GM19023 (cell line): Measurements from ENCODE around the gene SIVA1.

Experiments
- ATAC-seq: cut with Tn5 transposase; IDR thresholded peaks from one replicate; pipeline ENCODE4 v1.9.1; 2021; ENCODE audit warnings: mild to moderate bottlenecking, moderate library complexity; ENCODE audit not compliant: unreplicated experiment

Gene SIVA1

GRCh38 chr14:104783484-104784217 is 30.7 kb downstream of the SIVA1 start:
- ATAC-seq: no peak

- no peak for ATAC-seq
Observed at GRCh38 chr14:104784218-104784568, 31.2 kb downstream of the SIVA1 start.

DNA sequence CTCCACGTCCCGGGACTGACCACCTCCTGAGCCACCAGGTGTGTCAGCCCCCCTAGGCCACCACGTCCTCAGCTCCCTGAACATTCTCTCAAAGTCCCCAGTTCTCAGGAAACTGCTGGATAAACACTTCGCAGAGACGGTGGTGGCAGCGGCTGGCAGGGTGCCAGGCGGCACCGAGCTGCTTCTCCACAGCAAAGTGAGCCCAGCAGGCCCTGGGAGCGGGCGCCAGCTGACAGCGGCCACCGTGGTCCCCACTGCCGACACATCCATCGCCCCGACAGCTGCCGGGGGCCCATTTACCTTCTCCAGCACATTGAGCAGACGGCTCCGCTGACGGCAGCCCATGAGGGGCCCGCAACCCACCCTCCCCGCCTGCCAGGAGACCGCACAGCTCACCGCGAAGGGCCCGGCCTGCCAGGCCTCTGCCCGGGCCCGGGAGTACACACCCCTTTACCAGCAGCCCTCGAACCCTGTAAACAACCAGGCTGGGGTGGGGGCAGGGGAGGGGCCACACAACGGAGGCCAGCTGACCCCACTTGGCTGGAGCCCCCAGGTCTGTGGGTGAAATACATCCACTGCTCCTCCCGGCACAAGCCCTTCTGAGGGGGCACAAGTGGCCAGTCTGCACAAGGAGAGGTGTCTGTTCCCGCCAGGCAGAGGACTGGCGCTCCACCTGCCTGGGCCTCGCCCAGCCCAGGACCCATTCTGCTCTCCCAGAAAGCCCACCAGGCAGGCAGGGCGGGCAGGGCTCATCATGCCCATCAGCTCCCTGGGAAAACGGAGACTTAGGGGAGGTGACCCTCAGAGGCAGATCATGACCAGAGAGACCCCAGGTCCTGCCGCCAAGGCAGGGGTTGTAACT is 32.1 kb downstream of the SIVA1 start:
- ATAC-seq: no peak

GRCh38 chr14:104785708-104786080 is 32.7 kb downstream of the SIVA1 start:
- ATAC-seq: no peak

GRCh38 chr14:104786091-104786586 is 33.2 kb downstream of the SIVA1 start:
- ATAC-seq: no peak

DNA sequence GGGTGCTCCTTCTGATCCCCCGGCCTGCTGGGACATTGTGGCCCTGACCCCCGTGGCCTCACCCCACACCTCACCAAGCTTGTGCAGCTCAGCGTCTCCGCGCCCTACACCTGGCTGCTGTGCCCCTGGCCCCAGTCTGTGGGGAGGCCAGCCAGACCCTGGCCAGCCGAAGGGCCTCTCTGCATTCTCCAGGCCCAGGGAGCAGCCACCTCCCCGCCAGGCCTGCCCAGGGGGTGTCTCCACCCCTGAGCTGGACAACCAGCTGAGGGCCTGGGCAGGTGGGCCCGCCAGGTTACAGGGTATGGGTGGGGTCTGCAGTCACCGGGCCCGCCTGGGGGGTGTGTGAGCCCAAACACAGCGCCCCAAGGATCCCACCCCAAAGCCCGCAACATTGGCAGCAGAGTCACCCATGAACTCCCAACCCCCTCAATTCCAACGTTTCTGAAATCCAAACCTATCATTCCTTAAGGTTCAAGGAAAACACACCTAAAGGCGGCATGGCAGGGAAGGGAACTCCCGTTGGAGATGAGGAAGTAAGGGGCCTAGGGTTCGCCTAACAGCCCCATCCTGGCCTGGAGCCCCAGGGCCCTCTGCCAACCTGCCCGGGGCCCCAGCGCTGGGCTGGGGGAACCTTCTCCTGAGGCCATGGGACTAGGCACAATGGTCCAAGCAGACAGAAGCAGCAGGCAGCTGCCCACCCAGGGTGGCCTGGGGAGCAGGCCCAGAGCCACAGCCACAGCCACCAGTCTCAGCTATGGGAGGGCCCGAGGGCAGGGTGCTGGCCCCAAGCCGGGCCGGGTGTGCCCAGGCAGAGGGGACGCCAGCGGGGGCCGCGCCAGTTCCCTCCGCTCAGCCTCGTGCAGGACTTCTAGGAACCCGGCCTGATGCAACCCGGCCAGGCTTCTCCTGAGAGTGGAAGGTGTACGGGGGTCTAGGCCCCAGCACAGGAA is 34.1 kb downstream of the SIVA1 start:
- no peak for ATAC-seq

- no peak for ATAC-seq
Observed at GRCh38 chr14:104787736-104788135, 34.8 kb downstream of the SIVA1 start.

- no peak for ATAC-seq
Observed at GRCh38 chr14:104788161-104788818, 35.3 kb downstream of the SIVA1 start.

DNA sequence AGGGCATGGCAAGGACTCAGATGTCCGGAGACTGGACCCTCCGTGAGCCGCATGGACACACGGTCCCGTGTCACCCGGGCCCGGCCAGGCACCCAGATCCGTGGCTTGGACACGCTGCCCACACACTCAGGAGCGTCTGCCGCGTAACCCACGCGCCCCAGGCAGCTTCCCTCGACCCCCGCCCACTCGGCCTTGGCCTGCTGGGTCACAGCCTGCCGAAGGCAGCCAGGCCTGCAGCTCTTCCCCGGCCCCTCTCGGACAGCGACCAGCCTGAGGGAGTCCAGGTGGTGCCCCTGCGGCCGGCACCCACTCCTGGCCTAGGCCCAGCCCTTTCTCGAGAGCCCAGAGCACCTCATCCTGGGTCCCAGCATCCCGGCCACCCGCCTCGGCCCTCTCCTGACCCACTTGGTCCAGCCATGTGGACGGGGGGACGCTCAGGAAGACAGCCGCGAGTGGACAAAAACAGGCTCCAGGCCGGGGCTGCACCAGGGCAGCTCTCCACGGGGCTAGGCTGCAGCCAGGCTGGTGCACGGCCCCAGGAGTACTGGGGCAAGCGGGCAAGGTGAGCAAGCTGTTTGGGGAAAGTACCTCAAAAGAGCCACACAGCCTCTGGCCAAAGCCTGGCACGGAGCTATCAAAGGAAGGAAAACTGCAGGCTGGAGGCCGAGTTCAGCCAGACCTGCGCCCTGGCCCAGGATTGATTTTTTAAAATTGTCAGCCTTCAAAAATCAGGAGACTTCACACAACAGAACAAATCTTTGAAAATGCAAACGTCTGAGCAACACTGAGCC is 36.1 kb downstream of the SIVA1 start:
- ATAC-seq: no peak

DNA sequence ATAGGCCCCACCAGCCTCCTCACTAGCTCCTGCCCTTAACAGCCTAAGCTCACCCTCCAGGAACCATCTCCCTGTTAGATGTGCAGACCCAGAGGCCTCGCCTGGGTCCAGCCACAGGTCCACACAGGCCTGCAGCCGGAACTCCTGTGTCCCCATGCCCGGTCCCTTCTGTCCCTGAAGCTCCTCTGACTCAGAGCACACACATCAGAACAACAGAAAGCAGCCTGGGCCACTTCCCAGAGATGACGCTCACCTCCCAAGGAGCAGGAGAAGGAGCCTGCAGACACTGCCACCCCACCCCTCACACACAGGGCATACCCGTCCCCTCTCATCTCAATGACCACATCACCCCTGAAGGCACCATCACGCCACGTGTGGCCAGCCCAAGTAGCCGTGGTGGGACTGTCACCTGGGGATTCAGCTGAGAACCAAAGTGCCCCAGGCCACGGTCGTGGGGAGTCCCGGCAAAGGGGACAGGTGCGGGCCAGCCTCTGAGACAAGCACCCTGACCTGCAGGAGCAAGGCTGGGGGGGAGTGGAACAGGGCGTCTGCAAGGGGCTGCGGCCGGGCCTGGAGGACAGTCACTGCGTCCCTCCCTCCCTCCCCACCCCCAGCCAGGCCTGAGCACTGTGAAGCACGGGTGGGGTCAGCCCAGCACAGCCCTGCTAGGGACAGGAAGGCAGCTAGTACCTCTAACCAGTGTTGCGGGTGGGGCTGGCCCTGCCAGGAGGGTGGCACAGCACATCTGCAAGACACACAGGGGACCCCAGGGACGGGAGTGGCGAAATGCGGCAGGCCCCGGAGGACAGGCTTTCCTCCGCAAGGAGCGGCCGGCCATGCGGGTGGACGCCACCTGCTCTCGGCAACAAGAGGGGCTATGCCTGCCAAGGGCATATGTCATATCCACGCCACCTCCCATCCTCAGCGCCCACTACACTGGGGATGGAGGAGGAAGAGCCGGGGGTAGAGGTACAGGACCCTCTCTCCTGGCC is 37.1 kb downstream of the SIVA1 start:
- ATAC-seq: no peak

DNA sequence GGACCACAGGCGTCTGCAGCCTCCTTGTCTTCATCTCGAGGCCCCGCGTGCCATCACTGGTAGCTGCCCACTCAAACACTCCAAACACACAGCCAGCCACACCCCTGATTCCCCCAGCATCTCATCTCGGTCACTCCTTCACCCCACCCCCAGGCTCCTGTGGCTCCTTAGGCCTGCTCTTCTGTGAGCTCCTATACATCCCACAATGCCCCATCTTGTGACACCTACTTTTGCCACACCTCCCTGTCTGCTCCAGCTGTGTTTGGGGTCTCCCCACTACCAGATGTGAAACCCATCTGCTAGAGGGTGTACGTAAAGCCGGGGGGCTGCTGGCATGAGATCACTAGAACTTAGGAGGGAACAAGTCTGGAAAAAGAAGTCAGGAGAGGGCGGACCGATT is 38.5 kb downstream of the SIVA1 start:
- ATAC-seq: no peak

DNA sequence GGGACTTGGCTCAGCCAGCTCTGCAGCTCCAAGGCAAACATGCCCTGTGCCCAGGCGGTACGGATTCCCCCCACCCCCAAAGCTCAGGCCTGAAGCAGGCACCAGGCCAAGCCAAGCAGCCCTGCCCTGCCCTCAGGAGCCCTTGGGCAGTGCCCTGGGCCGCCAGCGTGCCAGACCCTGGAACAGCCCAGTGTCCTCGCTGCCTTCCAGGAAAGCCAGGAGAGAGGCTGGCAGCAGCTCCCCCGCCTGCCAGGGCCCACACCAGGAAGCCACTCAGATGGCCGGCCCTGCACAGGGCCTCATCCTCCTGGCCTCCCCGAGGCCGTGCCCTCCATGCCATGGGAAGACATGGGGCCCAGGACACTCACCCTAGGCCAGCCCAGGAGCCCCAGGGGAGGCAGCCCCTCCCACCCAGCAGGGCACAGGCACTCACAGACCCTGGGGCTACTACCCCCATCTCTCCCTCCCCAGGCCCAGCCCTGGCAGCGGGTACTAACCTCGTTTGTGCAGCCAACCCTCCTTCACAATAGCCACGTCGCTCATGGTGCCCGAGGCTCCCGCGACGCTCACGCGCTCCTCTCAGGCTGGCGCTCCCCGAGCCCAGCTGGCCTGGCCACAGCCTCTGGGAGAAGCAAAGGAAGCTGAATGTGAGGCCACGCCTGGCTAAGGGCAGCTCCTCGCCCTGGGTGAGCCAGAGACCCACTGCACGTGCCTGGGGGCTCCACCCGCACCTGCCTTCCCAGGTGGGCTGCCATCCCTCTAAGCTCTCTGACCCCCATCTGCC is 39.3 kb downstream of the SIVA1 start:
- ATAC-seq: no peak

DNA sequence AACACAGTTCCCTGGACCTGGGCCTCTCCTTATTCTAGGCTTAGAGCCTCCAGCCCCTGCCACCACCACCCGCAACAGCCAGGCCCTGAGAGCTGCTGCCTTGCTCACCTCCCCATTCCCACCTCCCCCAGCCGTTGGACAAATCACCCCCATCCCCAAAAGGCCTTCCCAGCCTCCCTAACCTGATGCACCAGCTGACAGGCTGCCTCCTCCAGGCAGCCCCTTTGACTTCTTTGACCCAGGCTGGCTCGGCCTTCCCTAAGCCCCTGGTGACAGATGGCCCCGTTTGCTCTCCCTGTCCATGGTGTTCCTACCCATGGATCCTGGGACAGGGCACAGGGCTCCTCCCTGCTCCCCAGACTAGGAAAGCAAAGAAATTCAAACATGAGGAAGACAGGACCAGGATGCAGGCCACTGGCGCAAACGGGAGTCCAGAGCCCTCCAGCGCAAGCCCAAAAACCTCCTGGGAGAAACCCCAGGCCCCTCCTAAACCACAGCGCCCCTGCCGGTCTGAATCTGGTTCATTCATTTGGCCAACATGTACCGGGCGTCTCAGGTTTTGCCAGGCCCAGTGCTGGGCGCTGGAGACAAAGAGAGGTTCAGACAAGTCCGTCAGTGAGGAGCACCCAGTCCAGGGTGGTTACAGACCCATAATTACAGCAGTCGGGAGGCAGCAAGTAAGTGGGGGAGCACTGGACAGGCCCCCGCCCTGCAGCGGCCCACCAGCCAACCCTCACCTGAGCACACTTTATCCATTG is 40.2 kb downstream of the SIVA1 start:
- no peak for ATAC-seq

DNA sequence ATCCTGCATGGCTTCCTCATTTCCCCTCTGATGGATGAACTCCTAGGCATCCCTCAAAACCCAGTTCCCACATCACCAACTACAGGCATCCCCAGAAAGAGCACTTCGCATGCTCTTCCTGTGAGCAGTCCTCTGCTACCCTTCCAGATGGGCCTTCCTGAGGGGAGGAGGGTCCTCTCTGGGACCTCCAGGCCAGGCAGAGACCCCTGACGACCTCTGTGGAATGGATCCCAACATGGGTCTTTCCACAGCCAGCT is 40.7 kb downstream of the SIVA1 start:
- ATAC-seq: no peak

- no peak for ATAC-seq
Observed at GRCh38 chr14:104794099-104794498, 41.2 kb downstream of the SIVA1 start.

DNA sequence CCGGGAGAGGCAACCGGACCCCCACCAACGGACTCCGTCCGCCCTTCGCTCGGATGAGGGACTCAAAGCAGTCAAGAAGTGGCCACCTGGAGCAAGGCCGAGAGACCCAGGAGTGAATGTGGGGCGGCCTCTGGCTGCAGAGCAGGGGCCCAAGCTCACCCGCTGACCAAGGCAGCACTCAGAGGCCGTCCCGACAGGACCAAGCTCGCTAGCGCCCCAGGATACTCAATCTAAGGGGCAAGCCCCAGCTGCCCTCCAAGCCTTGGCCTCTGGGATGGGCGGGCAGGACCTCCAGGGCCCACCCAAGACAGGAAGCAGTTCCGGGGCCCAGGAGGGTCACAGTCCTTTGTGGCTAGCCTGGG is 41.7 kb downstream of the SIVA1 start:
- no peak for ATAC-seq

DNA sequence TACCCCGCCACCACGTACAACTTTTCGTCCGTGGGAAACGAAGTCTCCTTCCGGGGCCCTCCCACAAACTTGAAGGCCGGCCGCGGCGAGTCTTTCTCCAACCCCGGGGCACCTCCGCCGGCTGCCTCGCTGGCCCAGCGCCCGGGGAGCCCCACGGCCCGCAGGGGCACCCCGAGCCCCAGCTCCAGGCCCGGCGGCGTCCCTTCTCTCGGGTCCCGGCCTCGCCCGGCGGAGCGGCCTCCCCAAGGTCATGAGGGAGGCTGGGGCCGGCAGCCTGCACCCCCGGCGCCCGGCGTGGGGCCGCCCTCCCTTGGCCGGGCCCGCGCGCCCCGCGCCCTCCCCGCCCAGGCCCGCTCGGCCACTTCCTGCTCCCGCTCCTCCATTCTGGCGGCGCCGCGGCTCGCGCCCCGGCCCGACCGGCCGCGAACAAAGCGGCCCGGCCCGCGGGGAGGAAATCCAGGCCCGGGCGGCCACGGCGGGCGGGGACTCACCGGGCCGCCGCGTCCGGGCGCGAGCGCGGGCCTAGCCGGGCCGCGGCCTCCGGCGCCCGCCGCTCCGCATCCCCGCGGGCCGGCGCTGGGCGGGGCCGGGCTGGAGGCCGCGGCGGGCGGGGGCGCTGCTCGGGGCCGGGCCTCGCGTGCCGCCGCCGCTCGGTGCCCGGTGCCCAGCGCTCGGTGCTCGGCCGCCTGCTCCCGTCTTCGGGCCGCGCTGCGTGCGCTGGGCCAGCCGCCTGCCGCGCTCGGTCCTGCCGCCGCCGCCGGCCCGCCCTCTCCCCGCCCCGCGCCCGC is 42.2 kb downstream of the SIVA1 start, which contains the start of gene AKT1:
TSS of gene AKT1 (minus strand) at position 756 of the 788 bp plus-strand sequence. CDS start 3,105 bp downstream, outside the sequence.
- no peak for ATAC-seq
